Effector memory CD8-positive, alpha-beta T cell (primary cell): Measurements from ENCODE around the gene B3GLCT.

Experiments used
- ATAC-seq: fragments of 150-1000 bp; cut with Tn5 transposase; replicated peaks from 2 replicates; pipeline ENCODE4 v1.10.0; 2021; ENCODE audit warnings: mild to moderate bottlenecking, moderate library complexity
- DNase-seq, 3 experiments: peaks; one replicate each; pipeline ENCODE4 v3.0.0; 2021
- H3K27ac Mint-ChIP-seq, 2 donors: one replicate each; pipeline ENCODE4 v1.8.0; 2022; ENCODE audit warnings: mild to moderate bottlenecking in 2 of 2, mixed read lengths in 2 of 2, moderate library complexity in 2 of 2
- H3K27me3 Mint-ChIP-seq, 2 donors: one replicate each; pipeline ENCODE4 v1.8.0; 2022; ENCODE audit warnings: mixed read lengths in 2 of 2
- H3K36me3 Mint-ChIP-seq: one replicate; pipeline ENCODE4 v1.8.0; 2022; ENCODE audit warnings: mild to moderate bottlenecking, moderate library complexity, mixed read lengths; ENCODE audit not compliant: insufficient read depth
- H3K4me1 Mint-ChIP-seq, 2 donors: one replicate each; pipeline ENCODE4 v1.8.0; 2022; ENCODE audit warnings: low read depth in 2 of 2, mixed read lengths in 2 of 2
- H3K4me3 Mint-ChIP-seq, 2 donors: one replicate each; pipeline ENCODE4 v1.8.0; 2022; ENCODE audit warnings: mild to moderate bottlenecking in 2 of 2, mixed read lengths in 2 of 2, moderate library complexity in 2 of 2
- H3K9me3 Mint-ChIP-seq, 2 donors: one replicate each; pipeline ENCODE4 v1.8.0; 2022; ENCODE audit warnings: mixed read lengths in 2 of 2

B3GLCT gene

DNA sequence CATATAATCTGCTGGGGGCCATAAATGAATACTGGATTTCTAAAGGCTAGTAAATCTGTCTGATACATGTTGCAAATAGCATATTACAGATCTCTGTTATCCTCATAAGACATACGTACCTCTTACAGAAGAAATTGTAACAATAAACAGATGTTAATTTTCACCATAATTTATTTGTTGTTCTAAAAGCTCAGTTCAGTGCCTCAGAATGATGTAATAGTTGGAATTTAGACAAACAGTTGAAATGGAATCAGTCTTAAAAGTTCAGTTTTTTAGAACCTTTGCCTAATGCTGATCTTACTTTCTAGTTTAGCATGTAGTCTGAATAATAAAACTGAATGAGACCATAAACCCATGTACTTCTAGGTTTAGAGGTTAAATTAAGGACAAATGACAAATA lies 43.1 kb downstream of the B3GLCT start:
- Mint-ChIP-seq H3K36me3 (no peaks in the 10 kb centered on the region), H3K27ac (no peak overlapping the region), H3K4me1 (no peaks in the 10 kb centered on the region), H3K9me3 (no peaks in the 10 kb centered on the region), H3K27me3 (no peaks in the 10 kb centered on the region), H3K4me3 (no peak overlapping the region)
- DNase-seq: no peak
- no peak for ATAC-seq

DNA sequence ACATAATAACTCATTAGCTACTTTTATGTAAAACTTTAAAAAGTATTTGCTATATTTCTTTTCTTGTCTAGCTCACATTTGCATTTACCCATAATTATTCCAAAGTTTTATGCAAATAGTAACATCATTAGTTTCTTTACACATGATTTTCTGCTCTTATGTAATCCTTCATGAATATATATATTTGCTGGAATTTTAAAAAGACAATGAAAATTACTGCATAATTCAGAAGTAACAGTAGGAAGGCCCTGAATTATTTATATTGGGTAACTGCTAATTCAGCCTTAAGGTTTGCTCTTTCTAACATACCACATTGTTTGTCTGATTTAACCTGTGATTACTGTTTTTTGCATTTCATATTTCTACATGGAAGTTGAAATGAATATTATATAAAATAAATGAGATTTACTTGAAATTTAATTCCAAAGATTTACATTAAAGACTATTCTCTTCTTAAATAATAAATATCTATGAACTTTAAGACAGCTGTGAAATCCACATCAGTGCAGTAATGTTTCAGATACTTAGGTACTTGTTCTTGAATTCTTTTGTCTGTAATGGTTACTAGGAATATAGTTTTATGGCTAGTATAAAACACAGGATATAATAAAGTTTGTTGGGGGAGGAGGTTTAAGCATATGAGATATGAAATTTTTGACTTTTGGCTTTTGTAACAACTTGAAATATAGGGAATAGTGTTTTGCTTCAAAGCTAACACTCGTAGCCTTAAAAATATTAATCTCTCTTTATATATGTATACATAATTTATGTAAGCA lies 46.0 kb downstream of the B3GLCT start:
- DNase-seq (no peak), ATAC-seq (no peak)
- Mint-ChIP-seq H3K4me1 (peaks cover 0 to 4% of the 10 kb centered on the region in 2 donors), H3K4me3 (no peak overlapping the region), H3K9me3 (no peaks in the 10 kb centered on the region), H3K27me3 (no peaks in the 10 kb centered on the region), H3K36me3 (no peaks in the 10 kb centered on the region), H3K27ac (no peak overlapping the region)

DNA sequence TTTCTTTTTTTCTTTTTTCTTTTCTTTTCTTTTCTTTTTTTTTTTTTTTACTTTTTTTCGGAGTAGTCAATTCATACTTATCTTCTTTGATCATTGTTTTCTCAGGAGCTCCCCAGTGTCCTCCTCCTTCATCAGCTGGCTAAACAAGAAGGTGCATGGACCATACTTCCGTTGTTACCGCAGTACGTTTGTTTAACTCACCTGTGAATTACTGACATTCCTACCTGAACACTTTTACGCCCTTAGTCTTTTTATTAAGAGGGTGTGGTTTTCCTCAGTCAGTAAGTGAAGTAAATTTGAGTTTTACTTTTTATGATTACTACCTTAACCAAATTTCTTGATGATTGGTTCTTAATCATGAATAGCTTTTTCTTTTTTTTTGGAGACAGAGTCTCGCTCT lies 47.1 kb downstream of the B3GLCT start:
- no peak overlapping the region for H3K27ac Mint-ChIP-seq

DNA sequence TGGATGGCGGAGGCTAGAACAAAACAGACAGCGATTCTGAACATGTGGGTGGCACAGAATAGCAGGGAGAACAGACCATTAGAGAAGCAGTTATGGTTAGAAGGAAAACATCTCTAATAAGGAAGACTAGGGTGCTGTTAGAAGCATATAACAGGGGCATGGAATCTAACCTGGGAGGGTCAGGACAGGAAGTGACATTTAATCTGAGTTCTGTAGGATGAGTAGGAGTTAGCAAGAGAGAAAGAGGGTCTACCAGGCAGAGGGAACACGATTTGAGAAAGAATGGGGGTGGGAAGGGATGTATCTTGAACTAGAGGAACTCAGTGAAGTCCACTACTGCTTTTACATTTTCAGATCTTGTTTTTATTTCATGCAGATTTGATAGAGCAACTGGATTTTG lies 48.6 kb downstream of the B3GLCT start:
- no peak for DNase-seq
- Mint-ChIP-seq H3K4me3 (no peak overlapping the region), H3K27ac (no peak overlapping the region), H3K27me3 (no peaks in the 10 kb centered on the region), H3K36me3 (no peaks in the 10 kb centered on the region), H3K9me3 (peaks cover 3 to 7% of the 10 kb centered on the region in 2 donors), H3K4me1 (peaks cover 0 to 10% of the 10 kb centered on the region in 2 donors)
- ATAC-seq: no peak

More for the DNA sequence above, 47.1 kb downstream of the B3GLCT start:
- ATAC-seq: no peak
- Mint-ChIP-seq H3K4me1 (peaks cover 0 to 6% of the 10 kb centered on the region in 2 donors), H3K4me3 (no peak overlapping the region), H3K9me3 (peaks cover 3 to 7% of the 10 kb centered on the region in 2 donors), H3K27me3 (no peaks in the 10 kb centered on the region), H3K36me3 (no peaks in the 10 kb centered on the region)
- no peak for DNase-seq

DNA sequence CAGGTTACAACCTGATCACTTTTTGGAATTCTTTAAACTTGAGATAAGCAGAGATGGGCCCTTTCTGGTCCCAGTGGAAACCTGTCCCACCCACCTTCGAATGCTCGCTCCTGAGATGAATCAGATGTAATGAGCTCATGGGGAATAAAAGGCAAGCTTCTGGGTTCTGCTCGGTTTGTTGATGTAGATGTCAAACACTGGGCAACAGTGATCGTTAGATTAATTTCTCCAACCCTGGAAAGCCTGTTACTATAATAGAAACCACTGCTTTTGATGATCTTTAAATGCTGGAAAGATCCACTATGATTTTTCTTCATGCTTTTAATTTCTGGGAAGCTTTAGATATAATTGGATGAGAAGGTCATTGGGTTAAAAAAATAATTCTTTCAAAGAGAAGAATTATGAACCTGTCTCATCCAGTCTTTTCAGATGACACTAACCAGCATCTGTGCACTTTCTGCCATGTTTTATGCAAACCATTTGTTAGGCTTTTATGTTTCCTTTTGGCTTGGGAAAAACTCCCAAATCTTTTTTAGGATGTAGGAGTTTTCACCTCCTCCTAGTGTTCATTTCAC lies 49.3 kb downstream of the B3GLCT start:
- H3K27me3 Mint-ChIP-seq: no peaks in the 10 kb centered on the region
- ATAC-seq: no peak
- H3K36me3 Mint-ChIP-seq: no peaks in the 10 kb centered on the region
- H3K27ac Mint-ChIP-seq: no peak overlapping the region
- H3K4me3 Mint-ChIP-seq: no peak overlapping the region
- DNase-seq: no peak
- H3K4me1 Mint-ChIP-seq: peaks cover 0 to 10% of the 10 kb centered on the region in 2 donors
- peaks cover 3 to 7% of the 10 kb centered on the region in 2 donors for H3K9me3 Mint-ChIP-seq

DNA sequence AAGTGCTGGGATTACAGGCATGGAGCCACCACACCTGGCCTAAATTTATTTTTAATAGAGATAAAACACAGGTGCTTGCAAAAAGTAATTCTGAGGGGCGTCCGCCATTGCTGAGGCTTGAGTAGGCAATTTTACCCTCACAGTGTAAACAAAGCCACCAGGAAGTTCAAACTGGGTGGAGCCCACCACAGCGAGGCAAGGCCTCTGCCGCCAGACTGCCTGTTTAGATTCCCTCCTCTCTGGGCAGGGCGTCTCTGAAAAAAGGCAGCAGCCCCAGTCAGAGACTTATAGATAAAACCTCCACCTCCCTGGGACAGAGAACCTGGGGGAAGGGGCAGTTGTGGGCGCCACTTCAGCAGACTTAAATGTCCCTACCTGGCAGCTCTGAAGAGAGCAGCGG lies 50.7 kb downstream of the B3GLCT start:
- H3K4me3 Mint-ChIP-seq: peak overlapping the region in 1 of 2 donors; percentile 5
- DNase-seq (no peak), ATAC-seq (no peak)
- H3K9me3 Mint-ChIP-seq: peaks cover 5 to 7% of the 10 kb centered on the region in 2 donors
- H3K27ac Mint-ChIP-seq: peak overlapping the region in 1 of 2 donors; percentile 57
- H3K4me1 Mint-ChIP-seq: peaks cover 0 to 10% of the 10 kb centered on the region in 2 donors
- H3K36me3 Mint-ChIP-seq: no peaks in the 10 kb centered on the region
- H3K27me3 Mint-ChIP-seq: no peaks in the 10 kb centered on the region

DNA sequence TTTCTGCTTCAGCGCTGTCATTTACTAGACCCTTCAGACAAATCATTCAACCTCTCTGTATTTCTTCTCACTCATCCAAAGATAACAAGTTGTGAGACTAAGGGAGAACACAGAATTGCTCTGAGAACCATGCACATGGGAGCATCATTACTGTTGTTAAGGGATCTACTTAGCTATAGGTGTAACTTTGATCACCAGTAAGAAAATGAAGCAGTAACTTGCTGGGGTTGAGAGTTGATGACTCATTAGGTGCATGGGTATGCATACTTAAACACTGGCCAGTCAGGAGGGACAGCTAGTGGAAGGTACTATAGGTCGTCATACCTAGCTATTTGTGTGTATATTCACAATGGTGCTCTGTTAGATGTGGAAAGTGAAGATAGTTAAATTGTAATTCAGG lies 61.5 kb downstream of the B3GLCT start:
- Mint-ChIP-seq H3K27me3 (no peaks in the 10 kb centered on the region), H3K4me1 (no peaks in the 10 kb centered on the region), H3K36me3 (no peaks in the 10 kb centered on the region), H3K9me3 (no peaks in the 10 kb centered on the region), H3K27ac (no peak overlapping the region), H3K4me3 (no peak overlapping the region)
- ATAC-seq (no peak), DNase-seq (no peak)

DNA sequence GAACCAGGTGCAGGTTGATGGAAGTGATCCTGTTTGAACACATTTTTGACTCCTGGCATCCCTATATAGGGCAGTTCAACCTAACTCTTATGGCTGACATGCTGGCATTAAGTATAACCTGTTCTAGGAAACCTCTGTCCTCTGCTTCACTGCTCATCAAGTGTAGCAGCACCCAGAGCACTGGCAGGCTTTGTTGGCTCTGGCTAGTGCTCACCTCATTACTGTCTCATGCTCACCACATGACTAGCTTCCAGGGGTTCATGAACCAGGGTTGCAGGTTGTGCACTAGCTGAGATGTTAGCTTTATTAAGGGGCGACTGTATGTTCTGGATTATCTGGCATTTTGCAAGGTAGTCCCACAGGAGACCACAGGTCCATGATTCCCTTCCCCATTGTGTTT lies 63.6 kb downstream of the B3GLCT start:
- no peaks in the 10 kb centered on the region for H3K36me3 Mint-ChIP-seq
- ATAC-seq (no peak), DNase-seq (no peak)
- H3K27me3 Mint-ChIP-seq: no peaks in the 10 kb centered on the region
- H3K4me1 Mint-ChIP-seq: no peaks in the 10 kb centered on the region
- no peak overlapping the region for H3K27ac Mint-ChIP-seq
- no peak overlapping the region for H3K4me3 Mint-ChIP-seq
- H3K9me3 Mint-ChIP-seq: no peaks in the 10 kb centered on the region

DNA sequence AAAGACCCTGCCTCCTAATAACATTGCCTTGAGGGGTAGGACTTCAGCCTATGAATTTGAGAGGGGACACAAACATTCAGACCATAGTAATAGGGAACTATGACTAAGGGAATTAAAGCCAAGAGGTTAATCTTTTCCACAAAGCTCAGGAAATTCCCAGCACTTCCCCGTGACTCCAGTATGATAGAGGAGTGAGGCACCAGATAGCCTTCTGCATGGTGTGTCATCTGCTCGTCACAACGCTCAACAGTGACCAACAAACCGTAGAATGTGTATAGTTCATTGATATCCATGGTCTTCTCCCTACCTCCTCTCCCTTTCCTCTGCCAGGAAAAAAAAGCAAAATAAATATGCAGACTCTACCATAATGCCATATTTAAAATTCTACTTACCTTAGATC lies 64.4 kb downstream of the B3GLCT start:
- H3K36me3 Mint-ChIP-seq: no peaks in the 10 kb centered on the region

DNA sequence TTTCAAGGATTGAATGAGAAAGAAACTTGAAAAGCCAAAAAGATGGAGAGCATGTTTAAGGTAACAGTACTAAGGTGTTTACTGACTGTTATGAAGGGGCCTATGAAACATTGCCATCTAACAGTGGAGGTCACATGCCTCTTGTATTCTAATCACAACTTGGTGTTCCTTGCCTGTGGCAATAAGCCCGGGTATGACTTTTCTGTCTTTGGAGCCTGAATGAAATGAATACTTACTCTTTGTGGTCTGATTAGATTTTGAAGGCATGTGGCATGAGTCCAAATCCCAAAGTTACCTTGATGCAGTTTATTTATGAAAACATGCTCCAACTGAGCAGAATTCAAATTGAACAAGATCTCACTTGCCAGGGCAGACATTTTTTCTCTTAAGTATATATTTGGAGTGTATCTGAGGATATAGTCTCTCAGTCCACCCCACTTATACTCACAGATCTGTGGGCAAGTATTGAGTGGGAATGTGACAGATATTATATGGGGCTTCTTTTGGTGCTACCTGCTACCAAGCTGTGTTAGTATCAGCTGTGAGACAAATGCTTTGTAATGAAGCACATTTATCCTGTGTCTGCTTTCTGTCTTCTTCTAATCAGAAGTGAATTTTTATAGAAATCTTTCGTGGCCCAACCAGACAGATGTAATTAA lies 67.5 kb downstream of the B3GLCT start:
- DNase-seq (no peak), ATAC-seq (no peak)
- no peaks in the 10 kb centered on the region for H3K4me1 Mint-ChIP-seq
- H3K27ac Mint-ChIP-seq: no peak overlapping the region
- no peaks in the 10 kb centered on the region for H3K9me3 Mint-ChIP-seq
- H3K4me3 Mint-ChIP-seq: no peak overlapping the region
- H3K27me3 Mint-ChIP-seq: no peaks in the 10 kb centered on the region
- no peaks in the 10 kb centered on the region for H3K36me3 Mint-ChIP-seq

More for the DNA sequence above, 64.4 kb downstream of the B3GLCT start:
- Mint-ChIP-seq H3K4me1 (no peaks in the 10 kb centered on the region), H3K4me3 (no peak overlapping the region), H3K9me3 (no peaks in the 10 kb centered on the region), H3K27ac (no peak overlapping the region), H3K27me3 (no peaks in the 10 kb centered on the region)
- DNase-seq: no peak
- ATAC-seq: no peak

DNA sequence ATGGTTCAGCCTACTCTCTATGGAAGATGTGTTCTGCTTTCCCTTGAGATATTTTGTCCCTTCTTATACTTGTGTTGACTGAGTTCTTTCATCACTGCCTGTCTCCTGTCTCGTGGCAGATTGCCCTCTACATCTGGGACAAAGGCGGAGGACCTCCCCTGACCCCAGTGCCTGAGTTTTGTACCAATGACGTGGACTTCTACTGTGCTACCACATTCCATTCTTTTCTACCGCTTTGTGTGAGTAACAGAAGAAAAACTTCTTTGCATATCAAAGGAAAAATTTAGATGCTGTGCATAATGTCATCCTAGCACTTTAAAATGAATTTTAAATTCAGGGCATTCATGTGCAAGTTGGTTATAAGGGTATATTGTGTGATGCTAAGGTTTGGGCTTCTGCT lies 74.6 kb downstream of the B3GLCT start:
- Mint-ChIP-seq H3K27ac (no peak overlapping the region), H3K36me3 (peaks cover 15% of the 10 kb centered on the region), H3K4me1 (no peaks in the 10 kb centered on the region), H3K9me3 (peaks cover 0 to 5% of the 10 kb centered on the region in 2 donors), H3K4me3 (no peak overlapping the region), H3K27me3 (no peaks in the 10 kb centered on the region)
- ATAC-seq: no peak
- DNase-seq: no peak

DNA sequence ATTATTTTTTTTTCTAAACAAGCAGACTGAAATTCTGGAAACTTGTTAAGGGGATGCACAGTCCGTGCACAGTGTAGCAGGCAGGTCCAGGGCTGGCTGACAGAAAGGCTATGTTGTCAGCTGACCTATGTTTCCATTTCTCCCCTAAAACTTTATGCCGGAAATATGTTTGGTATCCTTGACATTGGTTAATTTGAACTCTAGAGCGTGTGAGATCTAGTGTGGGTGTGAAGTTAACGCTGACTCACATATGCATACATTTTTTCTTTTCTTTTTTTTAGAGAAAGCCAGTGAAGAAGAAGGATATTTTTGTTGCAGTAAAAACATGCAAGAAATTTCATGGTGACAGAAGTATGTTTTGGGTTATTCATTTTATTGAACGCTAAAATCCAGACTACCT lies 76.6 kb downstream of the B3GLCT start:
- Mint-ChIP-seq H3K9me3 (peaks cover 0 to 7% of the 10 kb centered on the region in 2 donors), H3K4me3 (no peak overlapping the region), H3K27me3 (no peaks in the 10 kb centered on the region), H3K27ac (no peak overlapping the region), H3K36me3 (peaks cover 15% of the 10 kb centered on the region), H3K4me1 (no peaks in the 10 kb centered on the region)
- no peak for DNase-seq
- no peak for ATAC-seq

DNA sequence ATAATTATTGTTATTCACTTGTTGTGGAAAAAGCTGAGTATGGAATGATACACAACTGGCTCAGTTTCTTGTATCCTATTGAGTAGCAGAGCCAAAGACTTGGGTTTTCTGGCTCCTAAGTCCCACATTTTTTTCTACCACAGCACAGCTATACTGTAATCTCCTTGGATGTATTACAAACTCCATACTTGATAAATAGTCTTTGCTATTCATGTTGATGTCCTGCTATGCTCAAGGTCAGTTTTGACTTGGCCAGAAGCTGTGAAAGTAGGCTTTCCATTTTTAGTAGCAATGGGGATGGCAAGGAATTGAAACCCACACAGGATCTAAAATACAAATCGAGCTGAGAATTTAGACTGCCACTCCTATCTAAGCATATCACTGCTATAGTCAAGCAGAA lies 79.1 kb downstream of the B3GLCT start:
- no peaks in the 10 kb centered on the region for H3K27me3 Mint-ChIP-seq
- DNase-seq (no peak), ATAC-seq (no peak)
- H3K4me1 Mint-ChIP-seq: no peaks in the 10 kb centered on the region
- H3K9me3 Mint-ChIP-seq: peaks cover 0 to 7% of the 10 kb centered on the region in 2 donors
- H3K27ac Mint-ChIP-seq: no peak overlapping the region
- H3K36me3 Mint-ChIP-seq: peaks cover 15% of the 10 kb centered on the region
- H3K4me3 Mint-ChIP-seq: no peak overlapping the region
